ENCODE data around the gene RAB26.

The RAB26 gene

DNA sequence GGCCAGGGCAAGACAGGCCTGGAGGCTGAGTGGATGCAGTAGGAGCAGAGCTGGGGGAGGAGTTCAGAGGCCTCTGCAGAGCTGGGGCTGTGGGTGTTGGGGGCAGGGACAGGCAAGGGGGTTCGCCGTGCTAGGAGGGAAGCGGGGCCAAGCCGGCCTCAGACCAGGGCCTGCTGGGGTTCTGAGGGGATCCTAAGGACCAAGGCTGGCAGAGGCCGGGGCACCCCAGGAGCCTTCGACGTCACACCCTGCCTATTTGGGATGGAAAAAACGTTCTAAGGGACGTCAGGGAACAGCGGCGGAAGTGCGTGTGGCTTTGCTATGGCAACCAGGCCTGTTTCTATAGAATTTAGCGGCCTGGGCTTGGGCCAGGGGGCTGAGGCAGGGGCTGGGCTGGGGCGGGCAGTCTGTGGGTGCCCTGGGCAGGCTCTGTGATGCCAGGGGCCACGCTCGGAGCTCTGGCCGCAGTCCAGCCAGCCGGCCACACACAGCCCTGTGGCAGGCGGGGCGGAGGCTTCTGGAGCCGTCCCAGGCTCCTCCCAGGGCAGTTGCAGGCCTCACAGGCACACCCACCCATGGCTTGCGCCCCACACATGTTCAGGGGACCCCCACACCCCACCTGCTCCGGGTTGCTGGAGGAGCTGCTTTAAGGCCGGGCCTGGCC, 10.9 kb downstream of the RAB26 start:
- DNase-seq (ENCODE audit: low read depth) = no peak

DNA sequence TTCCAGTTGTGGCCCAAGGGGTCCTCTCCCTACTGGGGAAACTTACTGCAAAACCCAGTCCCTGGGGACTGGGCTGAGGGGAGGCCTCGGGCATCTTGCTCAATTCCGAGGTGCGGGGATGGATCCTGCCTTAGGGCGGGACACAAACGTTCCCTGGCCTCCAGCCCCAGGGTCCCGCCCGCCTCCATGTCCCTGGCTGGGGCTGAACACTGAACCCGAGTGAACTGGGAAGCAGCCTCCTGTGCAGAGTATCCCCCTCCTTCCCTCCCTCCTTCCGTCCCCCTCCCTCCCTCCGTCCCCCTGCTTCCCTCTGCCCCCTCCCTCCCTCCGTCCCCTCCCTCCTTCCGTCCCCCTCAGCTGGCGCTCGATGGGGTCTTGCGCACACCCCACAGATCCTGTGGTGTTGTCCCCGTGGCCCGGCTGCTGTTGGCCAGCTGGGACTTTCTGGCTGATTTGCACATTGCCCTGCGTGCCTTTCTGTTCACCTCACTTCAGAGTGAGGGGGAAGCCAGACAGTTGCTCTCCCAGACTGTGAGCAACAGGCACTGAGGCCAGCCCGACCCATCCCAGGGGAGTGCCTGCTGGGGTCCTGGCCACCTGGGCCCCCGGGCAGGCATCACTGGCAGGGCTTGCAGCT, 12.6 kb downstream of the RAB26 start:
- DNase-seq (ENCODE audit: low read depth) = no peak

DNA sequence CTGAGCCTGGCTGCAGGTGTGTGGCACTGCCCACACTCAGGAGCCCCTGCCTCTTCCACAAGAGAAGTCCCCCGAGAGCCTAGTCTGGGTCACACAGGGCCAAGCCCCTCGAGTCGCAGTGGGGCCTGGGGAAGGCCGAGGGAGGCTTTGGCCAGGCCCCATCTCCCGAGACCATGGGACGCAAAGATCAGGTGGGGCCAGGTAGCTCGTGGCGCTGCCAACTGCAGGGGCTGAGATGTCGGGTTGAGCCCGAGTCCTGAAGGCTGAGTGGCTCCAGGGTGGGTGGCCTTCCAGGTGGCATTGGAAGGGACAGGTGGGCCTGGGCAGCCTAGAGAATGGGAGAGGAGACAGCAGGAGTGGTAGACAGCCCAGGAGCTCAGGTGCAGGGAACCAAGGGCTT, 13.5 kb downstream of the RAB26 start:
- DNase-seq (ENCODE audit: low read depth) = no peak

DNA sequence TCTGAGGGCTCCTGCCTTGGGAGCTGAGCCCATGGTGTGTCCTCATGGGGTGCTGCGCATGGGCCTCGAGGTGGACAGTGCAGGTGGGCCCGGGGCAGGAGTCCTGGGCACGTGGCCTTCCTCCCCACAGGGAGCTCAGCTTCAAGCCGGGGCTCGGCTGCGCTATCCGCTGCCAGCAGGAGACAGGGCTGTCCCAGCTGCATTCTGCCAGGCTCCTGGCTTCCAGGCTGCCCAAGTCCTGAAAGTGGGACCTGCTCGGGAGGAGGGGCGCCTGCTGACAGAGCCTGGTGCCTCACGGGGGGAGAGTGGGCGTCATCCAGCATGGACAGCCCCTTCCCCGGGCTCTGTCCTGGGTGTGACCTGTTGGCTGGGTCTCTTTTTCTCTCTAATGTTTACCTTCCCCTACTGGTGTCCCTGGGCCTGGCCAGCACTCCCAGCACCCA, 14.3 kb downstream of the RAB26 start:
- DNase-seq (ENCODE audit: low read depth) = no peak

DNA sequence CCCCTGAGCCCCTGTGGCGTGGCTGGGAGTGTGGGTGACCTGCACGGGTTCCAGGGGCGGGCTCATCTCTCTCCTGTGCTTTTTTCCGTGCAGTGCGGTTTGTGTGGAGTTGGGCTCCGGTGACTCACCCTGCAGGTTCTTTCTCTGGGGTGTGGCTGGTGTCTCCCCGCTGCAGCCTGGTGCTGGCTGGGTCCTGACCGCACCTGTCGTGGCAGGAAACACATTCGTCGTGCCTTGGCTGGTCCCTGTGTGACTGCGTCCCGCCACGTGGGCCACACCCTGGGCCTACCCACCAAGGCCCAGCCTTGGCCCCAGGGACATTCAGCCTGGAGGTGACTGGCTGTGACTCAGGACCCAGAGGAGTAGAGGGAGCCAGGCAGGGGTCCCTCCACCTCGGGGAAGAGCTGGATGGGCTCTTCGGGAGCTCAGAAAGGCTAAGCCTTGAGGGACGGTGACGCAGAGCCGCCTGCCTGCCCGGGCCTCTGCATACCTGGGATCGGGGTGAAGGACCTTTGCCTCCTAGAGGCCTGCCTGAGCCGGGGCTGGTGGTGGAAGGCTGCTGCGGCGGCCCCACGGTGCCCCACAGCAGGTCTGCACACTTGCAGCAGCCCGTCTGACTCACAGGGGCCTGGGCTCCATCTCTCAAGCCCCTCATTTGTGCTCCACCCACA, 14.9 kb downstream of the RAB26 start:
- DNase-seq (ENCODE audit: low read depth) = no peak

DNA sequence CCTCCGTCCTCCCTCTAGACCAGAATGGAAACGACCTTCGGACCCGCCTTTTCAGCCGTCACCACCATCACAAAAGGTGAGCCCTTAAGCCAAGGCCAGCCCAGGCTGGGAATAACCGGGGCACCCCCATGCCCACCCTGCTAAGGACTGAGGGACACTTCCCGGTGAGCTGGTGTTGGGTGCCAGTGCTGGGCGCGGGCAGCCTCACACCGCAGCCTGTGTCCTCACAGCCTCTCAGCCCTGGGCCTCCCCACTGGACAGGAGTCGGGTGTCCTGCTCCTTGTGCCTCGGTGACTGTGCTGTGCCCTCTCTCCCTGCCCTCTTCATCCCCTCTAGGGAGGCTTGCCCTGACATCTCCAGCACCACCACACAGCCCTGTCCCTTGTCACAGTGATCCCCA, 17.4 kb downstream of the RAB26 start:
- no peak for DNase-seq (ENCODE audit: low read depth)

DNA sequence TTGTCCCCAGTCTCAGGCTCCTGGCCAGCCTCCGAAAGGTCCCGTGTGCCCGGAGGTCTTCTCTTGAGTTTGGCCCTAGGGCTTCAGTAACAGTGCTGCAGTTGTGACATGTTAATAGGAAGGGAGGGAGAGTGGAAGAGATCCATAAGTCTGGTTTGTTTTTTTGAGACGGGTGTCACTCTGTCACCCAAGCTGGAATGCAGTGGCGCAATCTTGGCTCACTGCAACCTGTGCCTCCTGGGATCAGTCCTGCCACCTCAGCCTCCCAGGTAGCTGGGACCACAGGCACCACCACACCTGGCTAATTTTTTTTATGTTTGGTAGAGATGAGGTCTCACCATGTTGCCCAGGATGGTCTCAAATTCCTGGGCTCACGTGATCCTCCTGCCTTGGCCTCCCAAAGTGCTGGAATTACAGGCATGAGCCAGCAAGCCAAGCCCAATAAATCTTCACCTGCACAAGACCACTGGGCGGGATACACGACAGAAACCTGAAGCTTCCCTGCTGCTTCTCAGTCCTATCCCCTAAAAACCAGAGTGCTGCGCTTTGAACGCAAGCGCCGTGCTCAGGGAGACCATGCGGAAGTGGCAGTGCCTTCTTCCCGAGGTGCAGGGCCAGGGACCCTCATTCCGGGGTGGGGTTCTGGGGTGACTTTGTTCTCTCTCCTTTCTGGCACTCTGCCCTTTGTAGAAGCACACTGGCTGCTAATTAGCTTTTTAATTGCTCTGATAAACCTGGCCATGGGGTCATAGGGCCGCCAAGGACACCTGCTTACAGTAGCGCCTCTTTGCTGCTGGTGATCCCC, 18.0 kb downstream of the RAB26 start:
- no peak for DNase-seq (ENCODE audit: low read depth)

DNA sequence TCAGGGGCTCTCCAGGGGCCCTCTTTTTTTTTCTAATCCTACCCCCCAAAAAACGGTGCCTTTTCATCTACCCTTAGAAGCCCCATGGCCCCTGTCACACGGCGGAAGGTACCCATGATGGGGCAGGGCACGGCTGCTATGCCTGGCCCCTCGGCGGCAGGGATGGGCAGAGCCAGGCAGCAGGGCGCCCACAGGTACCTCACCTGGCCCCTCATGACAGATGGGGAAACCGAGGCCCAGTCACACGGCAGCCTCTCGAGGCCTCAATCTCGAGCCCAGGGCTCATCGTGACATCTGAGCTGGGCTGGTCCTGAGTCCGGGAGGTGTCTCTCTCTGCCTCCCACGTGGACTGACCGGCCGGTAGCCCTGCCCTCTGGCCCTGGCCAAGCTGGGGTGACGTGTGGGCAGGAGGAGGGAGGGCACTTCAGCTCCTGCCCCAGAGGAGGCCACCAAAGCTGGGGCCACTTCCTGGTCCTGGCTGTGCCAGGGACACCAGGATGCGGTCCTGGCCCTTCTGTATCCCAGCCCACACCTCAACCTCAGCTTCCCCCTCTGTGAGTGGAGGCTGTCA, 18.7 kb downstream of the RAB26 start:
- no peak for DNase-seq (ENCODE audit: low read depth)

DNA sequence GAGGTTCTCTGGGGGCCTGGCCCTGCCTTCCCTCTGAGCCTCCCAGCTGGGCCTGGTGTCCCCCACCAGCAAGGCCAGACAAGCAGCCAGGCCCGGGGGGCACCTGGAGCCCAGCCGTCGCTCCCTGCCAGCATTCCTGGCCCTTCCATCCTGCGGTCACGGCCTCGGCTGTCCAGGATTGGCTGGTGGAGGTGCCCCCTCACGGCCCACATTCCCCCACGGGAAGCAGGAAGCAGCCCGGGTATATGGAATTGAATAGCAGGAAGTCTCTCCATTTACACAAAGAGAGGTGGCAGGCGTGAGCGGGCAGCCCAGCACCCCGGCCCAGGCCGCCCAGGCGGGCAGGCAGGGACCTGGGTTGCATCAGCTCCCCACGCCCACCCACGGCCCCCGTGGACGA, 21.7 kb downstream of the RAB26 start:
- no peak for DNase-seq (ENCODE audit: low read depth)

DNA sequence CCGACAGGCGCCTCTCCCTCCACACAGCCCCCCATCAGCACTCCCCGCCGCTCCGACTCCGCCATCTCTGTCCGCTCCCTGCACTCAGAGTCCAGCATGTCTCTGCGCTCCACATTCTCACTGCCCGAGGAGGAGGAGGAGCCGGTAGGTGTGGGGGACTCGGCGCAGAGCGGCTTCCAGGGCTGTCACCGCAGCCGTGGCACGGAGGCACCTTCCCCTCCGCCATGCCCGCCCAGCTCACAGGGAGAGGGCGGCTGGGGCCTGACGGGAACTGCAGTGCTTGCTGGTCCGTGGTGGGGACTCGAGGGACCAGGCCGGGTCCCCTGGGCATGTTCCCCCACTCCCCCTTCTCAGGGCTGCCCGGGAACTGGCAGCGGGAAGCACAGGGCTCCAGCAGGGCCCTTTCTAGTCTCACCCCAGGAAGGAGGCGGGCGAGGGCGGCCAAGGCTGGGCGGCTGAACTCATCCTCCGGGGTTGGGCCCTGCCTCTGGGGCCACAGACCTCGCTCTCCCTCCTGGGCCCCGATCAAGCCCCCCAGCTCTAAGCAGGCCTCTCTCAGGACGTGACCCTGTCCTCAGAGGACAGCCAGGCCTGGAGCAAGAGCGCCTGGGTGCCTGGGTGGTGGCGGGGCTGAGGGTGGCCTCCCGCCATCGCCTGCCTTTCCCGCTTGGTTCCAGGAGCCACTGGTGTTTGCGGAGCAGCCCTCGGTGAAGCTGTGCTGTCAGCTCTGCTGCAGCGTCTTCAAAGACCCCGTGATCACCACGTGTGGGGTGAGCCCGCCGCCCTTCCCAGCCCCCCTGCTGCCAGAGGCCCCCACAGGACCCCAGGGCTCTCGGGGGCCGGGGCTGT, 22.4 kb downstream of the RAB26 start:
- DNase-seq (ENCODE audit: low read depth) = no peak

DNA sequence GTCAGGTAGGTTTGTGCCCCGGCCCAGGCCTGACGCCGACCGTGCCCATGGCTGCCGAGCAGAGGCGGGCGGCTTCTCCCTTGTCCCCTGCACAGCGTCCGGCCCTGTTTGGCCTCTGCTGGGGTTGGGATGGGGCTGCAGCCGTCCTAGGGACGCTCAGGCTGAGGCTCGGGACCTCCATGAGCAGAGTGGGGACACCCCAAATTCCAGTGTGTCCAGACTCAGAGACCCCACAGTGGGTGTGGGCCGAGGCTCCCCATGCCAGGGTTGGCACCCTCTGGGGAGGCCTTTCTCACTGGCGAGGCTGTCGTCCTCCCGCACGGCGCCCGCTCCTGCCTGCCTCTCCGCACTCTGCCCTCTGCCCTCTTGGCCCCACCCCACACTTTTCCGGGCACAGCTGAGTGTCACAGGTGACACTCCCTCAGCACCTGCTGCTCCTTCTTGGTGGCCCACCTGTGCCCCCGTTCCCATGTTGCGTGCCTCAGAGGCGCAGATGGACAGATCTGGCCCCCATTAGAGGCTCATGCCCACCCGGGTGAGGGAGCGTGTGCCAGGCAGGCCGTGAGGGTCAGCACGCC, 23.3 kb downstream of the RAB26 start:
- no peak for DNase-seq (ENCODE audit: low read depth)

DNA sequence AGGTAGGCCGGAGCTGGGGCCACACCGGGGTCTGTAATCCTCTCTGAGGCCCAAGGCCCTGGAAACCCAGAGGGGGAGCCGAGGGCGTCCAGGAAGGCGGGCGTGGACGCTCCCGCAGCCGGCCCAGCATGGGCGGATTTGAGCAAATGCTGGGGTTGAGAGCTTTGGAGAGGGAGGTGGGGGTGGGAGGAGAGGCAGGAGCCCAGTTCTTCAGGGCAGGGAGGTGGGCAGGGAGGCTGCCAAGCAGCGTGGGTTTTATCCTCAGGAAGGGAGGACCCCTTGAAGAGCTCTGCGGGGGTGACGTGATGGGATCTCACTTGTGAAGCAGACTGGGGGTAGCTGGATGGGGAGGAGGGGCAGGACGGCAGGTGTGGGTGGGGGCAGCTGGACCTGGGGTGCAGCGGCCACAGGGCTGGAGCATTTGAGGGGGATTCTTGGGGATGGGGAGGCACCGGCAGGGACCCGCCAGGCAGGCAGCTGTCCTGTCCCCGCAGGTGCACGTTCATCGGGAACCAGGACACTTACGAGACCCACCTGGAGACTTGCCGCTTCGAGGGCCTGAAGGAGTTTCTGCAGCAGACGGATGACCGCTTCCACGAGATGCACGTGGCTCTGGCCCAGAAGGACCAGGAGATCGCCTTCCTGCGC, 24.4 kb downstream of the RAB26 start:
- DNase-seq (ENCODE audit: low read depth) = no peak

DNA sequence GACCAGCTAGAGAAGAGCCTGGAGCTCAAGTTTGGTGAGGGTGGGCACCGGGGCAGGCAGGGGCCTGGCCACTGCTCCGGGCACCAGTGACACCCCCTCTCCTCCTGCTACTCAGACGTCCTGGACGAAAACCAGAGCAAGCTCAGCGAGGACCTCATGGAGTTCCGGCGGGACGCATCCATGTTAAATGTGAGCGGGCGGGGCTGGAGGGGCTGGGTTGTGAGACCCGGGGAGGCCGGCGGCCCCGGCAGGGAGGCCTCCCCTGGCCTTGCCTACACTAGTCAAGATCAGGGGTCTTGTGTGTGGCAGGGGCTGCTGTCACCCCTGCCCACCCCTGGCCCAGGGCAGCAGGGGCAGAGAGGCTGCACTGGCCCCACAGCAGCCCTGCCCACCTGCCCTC, 24.9 kb downstream of the RAB26 start:
- DNase-seq (ENCODE audit: low read depth) = no peak

DNA sequence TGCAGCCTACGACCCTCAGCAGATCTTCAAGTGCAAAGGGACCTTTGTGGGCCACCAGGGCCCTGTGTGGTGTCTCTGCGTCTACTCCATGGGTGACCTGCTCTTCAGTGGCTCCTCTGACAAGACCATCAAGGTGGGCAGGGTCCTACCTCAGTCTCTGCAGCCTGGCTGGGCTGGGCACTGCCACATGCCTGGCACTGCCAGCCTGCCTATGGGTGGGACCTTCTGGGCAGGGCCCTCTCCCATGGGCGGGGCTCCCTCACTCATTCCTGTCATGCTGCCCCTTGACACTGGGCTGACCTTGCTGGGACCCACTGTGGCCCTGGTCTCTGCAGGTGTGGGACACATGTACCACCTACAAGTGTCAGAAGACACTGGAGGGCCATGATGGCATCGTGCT, 25.5 kb downstream of the RAB26 start:
- DNase-seq (ENCODE audit: low read depth) = no peak

DNA sequence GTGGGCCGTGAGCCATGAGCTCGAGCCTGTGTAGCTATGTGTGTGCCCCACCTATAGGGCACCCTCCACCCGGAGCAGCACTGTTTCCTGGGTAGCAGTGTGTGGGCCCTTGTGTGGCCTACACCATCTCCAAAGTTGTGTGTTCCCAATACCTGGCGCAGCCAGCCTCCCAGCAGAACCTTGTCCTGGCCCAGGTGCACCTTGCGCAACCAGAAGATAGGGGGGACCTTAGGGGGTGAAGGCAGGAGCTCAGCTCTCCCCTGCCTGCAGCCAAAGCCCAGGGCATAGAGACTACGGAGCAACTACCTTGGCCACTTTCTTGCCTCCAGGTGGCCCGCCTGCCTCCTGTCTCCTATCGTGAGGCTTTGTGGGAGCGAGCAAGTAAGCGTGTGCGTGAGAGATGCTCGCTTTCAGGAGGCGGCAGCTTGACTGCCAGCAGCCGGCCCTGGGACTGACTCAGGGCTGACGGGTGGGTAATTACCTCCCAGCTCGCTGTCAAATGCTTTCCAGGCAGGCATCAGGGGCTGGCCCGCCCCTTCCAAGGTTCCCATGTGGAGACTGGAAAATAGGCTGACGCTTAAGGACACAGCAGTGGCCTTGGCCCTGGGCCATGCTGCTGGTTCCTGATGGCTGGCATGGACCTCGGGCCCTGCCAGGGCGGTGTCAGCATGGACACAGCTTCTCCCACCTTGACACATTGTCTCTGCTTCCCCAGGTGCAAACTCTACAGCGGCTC, 26.1 kb downstream of the RAB26 start:
- no peak for DNase-seq (ENCODE audit: low read depth)

DNA sequence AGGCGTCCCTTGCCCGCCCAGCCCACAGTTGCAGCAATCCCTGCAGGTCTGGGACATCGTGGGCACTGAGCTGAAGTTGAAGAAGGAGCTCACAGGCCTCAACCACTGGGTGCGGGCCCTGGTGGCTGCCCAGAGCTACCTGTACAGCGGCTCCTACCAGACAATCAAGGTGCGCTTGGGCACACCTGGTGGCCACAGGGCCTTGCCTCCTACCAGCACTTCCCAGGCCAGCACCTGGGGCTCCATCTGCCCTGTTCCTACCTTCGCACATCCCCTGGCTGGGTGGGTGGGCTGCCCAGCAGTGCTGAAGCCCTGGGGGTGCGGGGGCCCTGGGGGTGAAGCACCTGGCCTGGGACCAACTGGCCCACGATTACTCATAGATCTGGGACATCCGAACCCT, 27.0 kb downstream of the RAB26 start:
- DNase-seq (ENCODE audit: low read depth) = no peak

DNA sequence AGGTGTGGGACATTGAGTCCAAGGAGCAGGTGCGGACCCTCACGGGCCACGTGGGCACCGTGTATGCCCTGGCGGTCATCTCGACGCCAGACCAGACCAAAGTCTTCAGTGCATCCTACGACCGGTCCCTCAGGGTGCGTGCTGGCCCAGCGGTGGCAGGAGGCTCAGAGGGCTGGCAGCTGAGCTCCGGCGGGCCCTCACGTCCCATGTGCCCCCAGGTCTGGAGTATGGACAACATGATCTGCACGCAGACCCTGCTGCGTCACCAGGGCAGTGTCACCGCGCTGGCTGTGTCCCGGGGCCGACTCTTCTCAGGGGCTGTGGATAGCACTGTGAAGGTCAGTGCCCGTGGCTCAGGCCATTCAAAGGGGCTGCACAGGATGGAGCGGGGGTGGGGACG, 27.6 kb downstream of the RAB26 start:
- DNase-seq (ENCODE audit: low read depth) = no peak

DNA sequence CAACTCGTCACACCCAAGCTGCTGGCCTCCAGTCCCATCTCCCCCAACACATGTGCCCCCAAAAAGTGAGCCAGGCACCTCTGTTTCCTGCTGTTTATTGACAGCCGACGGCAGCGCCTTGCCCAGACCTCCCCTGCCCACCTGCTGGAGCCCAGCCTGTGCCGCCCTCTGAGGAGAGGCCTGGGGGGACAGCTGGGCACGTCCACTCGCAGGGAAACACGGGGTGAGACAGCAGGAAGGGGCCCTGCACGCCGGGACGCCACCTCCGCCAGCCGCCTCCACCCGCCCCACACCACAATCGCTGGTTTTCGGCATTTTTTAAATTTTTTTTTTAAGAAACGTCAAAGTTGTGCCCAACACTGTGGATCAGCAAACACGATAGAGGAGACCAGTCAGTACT, 28.7 kb downstream of the RAB26 start:
- no peak for DNase-seq (ENCODE audit: low read depth)

DNA sequence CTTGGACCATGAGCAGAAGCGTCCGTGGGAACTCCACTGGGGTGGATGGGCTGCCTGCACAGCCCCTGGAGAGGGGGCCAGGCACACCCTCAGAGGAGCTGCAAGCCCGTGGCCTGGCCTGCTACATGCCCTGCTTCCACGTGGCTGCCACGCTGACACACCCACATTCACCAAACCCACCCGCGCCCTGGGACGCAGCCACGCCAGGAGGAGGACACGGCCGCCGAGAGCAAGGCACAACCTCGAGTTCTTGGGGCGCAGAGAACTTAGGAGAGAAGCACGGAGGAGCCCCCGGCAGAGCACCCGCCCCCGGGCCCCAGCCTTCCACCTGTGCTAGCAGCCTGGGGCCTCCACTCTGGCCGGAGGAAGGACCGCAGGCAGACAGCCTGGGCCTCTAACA, 29.1 kb downstream of the RAB26 start:
- no peak for DNase-seq (ENCODE audit: low read depth)

Measured in ELR (cell line).